Tibial artery (tissue), 4 donors: ENCODE measurements around the gene ANKRD45.
"Not testable (repeated sequence)": the region's sequence is repeated elsewhere in the genome, so short reads cannot be mapped to it uniquely, and the experiment has no call there.

Source experiments
- DNase-seq, 2 donors: peaks; one replicate each; pipeline ENCODE4 v3.0.0-alpha.2; 2019
- H3K27ac ChIP-seq, 2 donors: fragments of 200-600 bp; sonication (generic) in 1 of 2; 1 replicate in 1 of 2; 2 replicates in 1 of 2; pipeline ENCODE4 v1.5.1; 2018 to 2019; ENCODE audit warnings: mild to moderate bottlenecking in 1 of 2
- H3K27me3 ChIP-seq, 2 donors: fragments of 200-600 bp; sonication (generic) in 1 of 2; one replicate each; pipeline versions ENCODE4 v1.5.1 to v1.6.0; 2016 to 2019
- H3K36me3 ChIP-seq, 3 donors: fragments of 200-600 bp; sonication (generic) in 2 of 3; one replicate each; pipeline ENCODE4 v1.5.1; 2016 to 2019; ENCODE audit warnings: mild to moderate bottlenecking in 2 of 3
- H3K4me1 ChIP-seq, 4 donors: fragments of 200-600 bp; sonication (generic) in 2 of 4; 1 replicate in 3 of 4; 2 replicates in 1 of 4; pipeline ENCODE4 v1.5.1; 2016 to 2019
- H3K4me3 ChIP-seq, 2 donors: fragments of 200-600 bp; sonication (generic) in 1 of 2; 1 replicate in 1 of 2; 2 replicates in 1 of 2; pipeline ENCODE4 v1.5.1; 2018 to 2019; ENCODE audit warnings: mild to moderate bottlenecking in 2 of 2
- H3K9me3 ChIP-seq, 3 donors: fragments of 200-600 bp; sonication (generic) in 1 of 3; one replicate each; pipeline ENCODE4 v1.5.1; 2016 to 2019
- intact Hi-C: fragments of 100-400 bp; cut with DNase I; formaldehyde crosslinking; loops from one replicate; pipeline ENCODE4 v1.15.0; 2023; ENCODE audit warnings: low total_unique reads
- TF ChIP-seq, protein P1 (sequence below), 2 experiments: fragments of 200-600 bp in 1 of 2; fragments of 450-650 bp in 1 of 2; IDR thresholded peaks; one replicate each; pipeline ENCODE4 v1.5.1; 2017 to 2019; ENCODE audit warnings: antibody characterized with exemption in 2 of 2, mild to moderate bottlenecking in 1 of 2, moderate library complexity in 1 of 2

ANKRD45 gene

DNA sequence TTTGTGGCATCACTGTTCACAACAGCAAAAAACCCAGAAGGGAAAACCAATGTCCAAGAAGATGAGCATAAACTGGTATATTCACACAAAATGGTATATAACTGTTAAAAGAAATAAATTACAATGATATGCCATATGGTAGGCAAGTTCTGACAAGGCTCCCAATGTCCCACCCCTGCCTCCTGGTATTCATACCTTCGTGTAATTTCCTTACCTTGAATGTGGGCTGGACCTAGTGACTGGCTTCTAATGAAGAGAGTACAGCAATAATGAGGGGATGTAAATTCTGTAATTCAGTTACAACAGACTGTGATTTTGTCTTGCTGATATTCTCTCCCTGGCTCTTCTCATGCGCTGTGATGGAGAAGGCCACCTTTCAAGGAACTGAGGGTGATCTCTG is 9.3 kb downstream of the ANKRD45 start:
- Histone ChIP-seq H3K27ac (no peak overlapping the region), H3K4me3 (no peak overlapping the region)
- intact Hi-C loops, result no loop called here

DNA sequence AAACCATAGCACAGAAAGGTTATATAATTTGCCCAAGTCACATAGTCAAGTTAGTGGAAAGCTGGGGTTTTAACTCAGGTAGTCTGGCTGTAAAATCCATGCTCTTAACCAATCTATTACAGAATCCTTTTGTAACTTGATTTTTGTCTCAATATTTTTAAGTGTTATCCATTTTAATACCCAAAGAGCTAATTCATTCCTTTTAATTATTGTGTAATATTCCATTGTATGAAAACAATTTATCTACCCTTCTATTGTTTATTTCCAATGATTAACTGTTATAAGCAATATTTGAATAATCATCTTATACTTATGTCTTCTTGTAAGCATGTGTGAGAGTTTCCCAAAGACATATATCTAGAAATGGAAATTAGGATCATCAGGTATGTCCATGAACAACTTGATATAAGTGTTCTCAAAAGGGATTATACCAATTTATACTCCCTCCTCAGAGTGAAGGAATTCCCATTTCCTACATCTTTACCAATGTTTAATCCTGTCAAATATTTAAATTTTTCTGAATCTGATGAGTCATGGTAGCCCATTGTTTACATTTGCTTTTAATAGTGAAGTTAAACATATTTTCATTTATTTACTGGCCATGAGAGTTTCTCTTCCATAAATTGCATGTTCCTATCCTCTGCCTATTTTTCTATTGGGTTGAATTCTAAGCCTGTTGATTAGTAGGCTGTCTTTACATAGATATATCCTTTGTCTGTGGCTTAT is 20.6 kb downstream of the ANKRD45 start:
- Histone ChIP-seq H3K9me3 (no peaks in the 10 kb centered on the region), H3K4me3 (no peak overlapping the region), H3K4me1 (no peaks in the 10 kb centered on the region), H3K27ac (no peak overlapping the region), H3K36me3 (no peaks in the 10 kb centered on the region), H3K27me3 (no peaks in the 10 kb centered on the region)
- TF ChIP-seq, protein P1, sequence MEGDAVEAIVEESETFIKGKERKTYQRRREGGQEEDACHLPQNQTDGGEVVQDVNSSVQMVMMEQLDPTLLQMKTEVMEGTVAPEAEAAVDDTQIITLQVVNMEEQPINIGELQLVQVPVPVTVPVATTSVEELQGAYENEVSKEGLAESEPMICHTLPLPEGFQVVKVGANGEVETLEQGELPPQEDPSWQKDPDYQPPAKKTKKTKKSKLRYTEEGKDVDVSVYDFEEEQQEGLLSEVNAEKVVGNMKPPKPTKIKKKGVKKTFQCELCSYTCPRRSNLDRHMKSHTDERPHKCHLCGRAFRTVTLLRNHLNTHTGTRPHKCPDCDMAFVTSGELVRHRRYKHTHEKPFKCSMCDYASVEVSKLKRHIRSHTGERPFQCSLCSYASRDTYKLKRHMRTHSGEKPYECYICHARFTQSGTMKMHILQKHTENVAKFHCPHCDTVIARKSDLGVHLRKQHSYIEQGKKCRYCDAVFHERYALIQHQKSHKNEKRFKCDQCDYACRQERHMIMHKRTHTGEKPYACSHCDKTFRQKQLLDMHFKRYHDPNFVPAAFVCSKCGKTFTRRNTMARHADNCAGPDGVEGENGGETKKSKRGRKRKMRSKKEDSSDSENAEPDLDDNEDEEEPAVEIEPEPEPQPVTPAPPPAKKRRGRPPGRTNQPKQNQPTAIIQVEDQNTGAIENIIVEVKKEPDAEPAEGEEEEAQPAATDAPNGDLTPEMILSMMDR (IDR thresholded peaks at IDR 0.05), result no peak
- no peak for DNase-seq
- intact Hi-C loops, result no loop called here

More for the DNA sequence above, 9.3 kb downstream of the ANKRD45 start:
- DNase-seq, result no peak
- Histone ChIP-seq H3K4me1 (no peaks in the 10 kb centered on the region), H3K9me3 (peaks cover 0 to 13% (median 0%) of the 10 kb centered on the region in 3 donors), H3K27me3 (no peaks in the 10 kb centered on the region), H3K36me3 (no peaks in the 10 kb centered on the region)
- TF ChIP-seq, protein P1 (IDR thresholded peaks at IDR 0.05), result no peak

DNA sequence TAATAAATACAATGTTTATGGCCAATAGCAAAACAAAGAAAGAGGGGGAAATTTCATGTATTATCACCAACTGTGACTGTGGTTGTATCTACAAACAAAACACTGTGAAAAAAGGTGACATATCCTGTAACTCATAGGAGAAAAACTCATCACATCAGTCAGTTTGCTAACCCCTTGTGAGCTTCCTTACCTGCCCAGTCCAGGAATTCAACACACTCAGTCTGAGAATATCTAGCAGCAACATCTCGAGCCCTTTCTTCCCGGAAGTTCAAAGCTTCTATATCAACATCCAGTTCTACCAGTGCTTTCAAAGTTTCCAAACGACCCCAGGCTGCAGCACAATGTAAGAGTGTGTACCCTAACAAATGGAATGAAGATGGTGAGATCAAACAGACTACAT is 23.0 kb downstream of the ANKRD45 start:
- H3K9me3 ChIP-seq, result no peaks in the 10 kb centered on the region
- no peak for DNase-seq
- intact Hi-C loops, result no loop called here
- H3K27ac ChIP-seq, result no peak overlapping the region
- TF ChIP-seq, protein P1 (IDR thresholded peaks at IDR 0.05), result no peak
- H3K4me3 ChIP-seq, result no peak overlapping the region
- no peaks in the 10 kb centered on the region for H3K4me1 ChIP-seq
- H3K27me3 ChIP-seq, result no peaks in the 10 kb centered on the region
- no peaks in the 10 kb centered on the region for H3K36me3 ChIP-seq

DNA sequence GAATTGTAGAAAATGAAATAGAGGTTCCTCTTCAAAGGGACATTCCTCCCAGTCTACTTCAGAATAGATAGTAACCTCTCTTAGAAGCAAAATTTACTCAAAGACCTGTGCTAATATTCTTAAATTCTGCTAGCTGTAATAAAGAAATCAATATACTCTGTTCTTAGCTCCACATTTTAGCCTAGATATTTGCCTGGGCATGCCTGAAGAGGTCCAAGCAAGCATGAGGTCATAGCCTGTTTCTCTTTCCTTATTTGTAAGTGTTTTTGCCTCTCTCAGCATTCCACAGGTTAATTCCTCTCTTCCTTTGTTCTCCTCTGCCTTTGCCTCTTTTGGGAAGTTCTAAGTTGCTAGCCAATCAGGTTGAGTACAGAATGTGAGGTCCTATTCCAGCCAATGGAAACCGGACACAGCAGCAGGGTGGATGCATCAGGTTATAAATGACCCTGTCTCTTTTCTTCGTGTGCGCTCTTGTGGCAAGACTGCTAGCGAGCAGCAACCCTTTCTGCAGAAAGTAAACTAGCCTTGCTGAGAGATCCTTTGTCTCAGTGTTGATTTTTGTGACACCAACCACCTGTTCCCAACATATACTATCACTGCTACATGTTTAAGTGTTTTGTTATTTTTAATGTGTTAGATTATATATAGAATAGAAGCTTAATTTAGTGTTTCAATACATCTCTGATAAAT is 27.1 kb downstream of the ANKRD45 start:
- H3K4me1 ChIP-seq, H3K4me3 ChIP-seq, H3K27ac ChIP-seq, H3K36me3 ChIP-seq, DNase-seq, H3K27me3 ChIP-seq, intact Hi-C loops, H3K9me3 ChIP-seq: not testable (repeated sequence)

DNA sequence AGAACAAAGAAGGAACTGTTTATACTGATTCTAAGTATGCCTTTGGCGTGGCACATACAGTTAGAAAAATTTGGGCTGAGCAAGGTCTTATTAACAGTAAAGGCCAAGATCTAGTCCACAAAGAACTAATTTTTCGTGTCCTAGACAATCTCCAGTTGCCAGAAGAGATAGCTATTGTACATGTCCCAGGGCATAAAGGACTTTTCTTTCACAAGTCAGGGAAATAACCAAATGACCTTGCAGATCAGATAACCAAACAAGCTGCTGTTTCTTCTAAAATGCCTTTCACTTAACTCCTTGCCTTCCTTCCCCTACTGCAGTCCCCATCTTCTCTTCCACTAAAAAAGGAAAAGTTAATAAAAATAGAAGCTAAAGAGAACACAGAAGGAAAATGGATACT is 30.5 kb downstream of the ANKRD45 start:
- TF ChIP-seq, protein P1 (IDR thresholded peaks at IDR 0.05), result no peak

More for the DNA sequence above, 30.5 kb downstream of the ANKRD45 start:
- Histone ChIP-seq H3K27me3 (no peaks in the 10 kb centered on the region), H3K27ac (no peak overlapping the region), H3K9me3 (peaks cover 0 to 10% (median 0%) of the 10 kb centered on the region in 3 donors), H3K4me1 (no peaks in the 10 kb centered on the region), H3K36me3 (no peaks in the 10 kb centered on the region), H3K4me3 (no peak overlapping the region)
- intact Hi-C loops, result no loop called here
- DNase-seq, result no peak
